ENCODE measurements around the gene ZG16.

Gene ZG16

GRCh38 chr16:29831490-29831889 lies 53.4 kb downstream of the ZG16 start:
- TF ChIP-seq CTCF (IDR thresholded peaks at IDR 0.05; ENCODE audit: borderline replicate concordance, control extremely low read depth, extremely low read depth, insufficient read depth, missing control alignments) = no peak
- no peak for DNase-seq (ENCODE audit: low spot score)
- in situ Hi-C loops (cut with MboI; ENCODE audit: low sequenced_read_pairs, unreplicated experiment) = no loop called here
